NCI-H2081 (cell line): Measurements from ENCODE around the gene LOXL1.

Source experiments
- DNase-seq, 2 experiments: peaks; one replicate each; lab custom pipeline; 2025; lab: John Stamatoyannopoulos, UW

LOXL1 gene

GRCh38 chr15:73926219-73927002 is at the start of gene LOXL1:
TSS of gene LOXL1 (plus strand) at chr15:73926462. CDS start at chr15:73926784, 322 bp downstream.
- DNase-seq, result no peak

- DNase-seq, result no peak
These were observed 46.8 kb upstream of the LOXL1 start for GRCh38 chr15:73879426-73879825.

GRCh38 chr15:73881579-73882320 is 44.5 kb upstream of the LOXL1 start:
- no peak for DNase-seq

GRCh38 chr15:73882761-73883419 is 43.4 kb upstream of the LOXL1 start:
- DNase-seq, result no peak

GRCh38 chr15:73884159-73884558 is 42.1 kb upstream of the LOXL1 start:
- no peak for DNase-seq

- no peak for DNase-seq
These were observed 40.1 kb upstream of the LOXL1 start for GRCh38 chr15:73885954-73886700.

GRCh38 chr15:73886717-73887345 is 39.4 kb upstream of the LOXL1 start:
- DNase-seq, result no peak

- no peak for DNase-seq
These were observed 38.8 kb upstream of the LOXL1 start for GRCh38 chr15:73887481-73887880.

GRCh38 chr15:73888224-73889041 is 37.8 kb upstream of the LOXL1 start:
- DNase-seq, result no peak

GRCh38 chr15:73889053-73889761 is 37.1 kb upstream of the LOXL1 start:
- DNase-seq, result no peak

- DNase-seq, result no peak
These were observed 36.5 kb upstream of the LOXL1 start for GRCh38 chr15:73889762-73890124.

GRCh38 chr15:73891328-73892315 is 34.6 kb upstream of the LOXL1 start:
- no peak for DNase-seq

GRCh38 chr15:73892446-73893226 is 33.6 kb upstream of the LOXL1 start:
- DNase-seq, result no peak

GRCh38 chr15:73894133-73894814 is 32.0 kb upstream of the LOXL1 start:
- DNase-seq, result no peak

GRCh38 chr15:73897441-73898261 is 28.6 kb upstream of the LOXL1 start:
- DNase-seq, result peak; percentile 25 to 26
